NCI-H748 treated with DMSO at 0.1 percent for 48 hours (cell line): ENCODE data around the gene ZNF354C.

ENCODE experiments used
- DNase-seq: peaks from one replicate; lab custom pipeline; 2025; lab: John Stamatoyannopoulos, UW

ZNF354C gene

DNA sequence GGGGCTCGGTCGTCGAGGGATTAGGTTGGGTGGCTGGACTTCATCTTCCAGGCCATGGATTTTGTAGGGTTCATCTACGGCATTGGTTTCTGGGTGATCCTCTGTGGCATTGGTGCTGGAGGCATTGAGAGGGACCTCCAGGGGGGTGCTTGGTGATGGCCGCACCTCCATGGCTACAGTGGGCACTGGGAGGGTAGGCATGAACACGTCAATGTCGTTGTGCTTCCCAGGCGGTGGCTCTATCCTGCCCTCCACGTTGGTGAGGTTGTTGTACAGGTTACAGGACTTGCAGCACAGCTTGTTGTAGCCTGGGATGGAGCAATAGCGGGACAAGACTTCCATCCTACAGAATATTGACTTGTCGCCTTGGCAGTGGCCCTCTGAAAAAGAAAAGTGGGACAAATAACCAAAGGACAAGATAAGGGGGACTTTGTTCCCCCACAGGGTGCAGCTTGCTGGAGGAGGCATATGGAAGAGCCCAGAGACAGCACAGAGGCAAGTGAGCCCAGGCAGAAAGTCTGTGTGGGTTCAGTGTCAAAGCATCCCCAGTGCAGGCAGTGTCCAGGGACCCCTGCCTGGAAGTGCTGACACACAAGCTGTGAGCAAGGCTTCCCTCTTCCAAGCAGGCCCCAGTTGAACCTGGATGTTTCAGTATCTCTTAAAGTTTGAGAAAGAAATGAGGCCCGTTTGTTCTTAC, 53.9 kb downstream of the ZNF354C start:
- no peak for DNase-seq

DNA sequence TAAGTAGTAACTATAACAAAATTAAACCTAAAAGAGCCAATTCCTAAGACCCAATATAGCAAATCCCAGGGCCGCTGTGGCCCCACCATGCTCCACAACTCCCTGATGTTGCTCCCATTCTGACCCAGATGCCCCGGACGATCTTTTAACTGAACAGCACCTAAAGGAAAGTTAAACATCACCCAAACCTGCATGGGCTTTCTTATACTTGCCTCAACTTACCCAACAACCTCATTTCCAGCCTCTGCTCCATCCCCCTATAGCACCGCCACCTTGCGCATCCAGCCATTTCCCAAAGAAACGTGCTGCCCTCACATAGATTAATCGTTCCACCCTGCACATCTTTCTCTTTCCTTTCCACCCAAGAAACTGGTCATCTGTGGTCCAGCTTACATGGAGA, 54.6 kb downstream of the ZNF354C start:
- no peak for DNase-seq

DNA sequence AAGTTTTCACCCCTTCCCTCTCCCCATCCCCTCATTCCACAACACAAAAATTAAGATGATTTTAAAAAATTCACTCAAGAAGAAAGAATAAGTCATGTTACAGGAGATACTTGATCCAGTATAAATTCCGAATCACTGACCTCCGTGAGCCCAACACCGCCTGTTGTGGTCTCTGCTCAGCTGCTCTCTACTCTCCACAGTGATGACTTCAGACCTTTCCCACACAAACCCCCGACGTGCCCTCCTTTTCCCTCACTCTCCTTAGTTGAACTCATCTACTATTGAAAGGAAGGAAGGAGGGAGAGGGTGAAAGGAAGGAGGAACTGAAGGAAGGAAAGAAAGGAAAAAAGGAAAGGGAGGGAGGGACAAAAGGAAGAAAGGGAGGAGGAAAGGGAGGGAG, 55.1 kb downstream of the ZNF354C start:
- no peak for DNase-seq

DNA sequence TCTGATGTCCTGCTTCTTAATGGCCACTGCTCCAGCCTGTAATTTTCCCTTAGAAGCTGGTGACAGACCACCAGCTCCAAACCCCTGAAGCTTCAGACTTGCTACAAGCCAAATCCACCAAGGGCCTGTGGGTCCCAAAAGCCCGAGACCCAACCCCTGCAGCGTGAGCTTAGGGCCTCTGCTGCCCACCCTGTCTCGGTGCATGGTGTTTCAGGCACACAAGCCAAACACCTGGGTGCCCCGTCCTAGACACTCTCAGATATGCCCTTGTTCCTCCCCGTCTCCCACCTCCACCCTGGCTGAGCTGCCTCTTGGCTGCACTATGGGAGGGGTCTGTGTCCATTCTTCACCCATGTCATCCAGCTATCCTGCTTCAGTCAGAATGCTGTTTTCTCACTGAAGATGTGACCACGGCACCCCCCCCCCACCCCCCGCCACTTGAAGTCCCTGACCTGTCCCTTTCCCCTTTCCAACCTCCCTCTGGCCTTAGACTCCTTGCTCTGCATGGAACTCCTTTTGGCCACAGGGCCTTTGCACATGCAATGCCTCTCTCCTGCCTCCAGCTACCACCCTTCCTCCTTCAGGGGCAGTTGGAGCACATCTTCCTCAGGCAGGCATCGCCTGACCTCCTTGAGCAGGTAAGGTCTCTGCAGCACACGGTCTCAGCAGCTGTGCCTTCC, 55.8 kb downstream of the ZNF354C start:
- no peak for DNase-seq

DNA sequence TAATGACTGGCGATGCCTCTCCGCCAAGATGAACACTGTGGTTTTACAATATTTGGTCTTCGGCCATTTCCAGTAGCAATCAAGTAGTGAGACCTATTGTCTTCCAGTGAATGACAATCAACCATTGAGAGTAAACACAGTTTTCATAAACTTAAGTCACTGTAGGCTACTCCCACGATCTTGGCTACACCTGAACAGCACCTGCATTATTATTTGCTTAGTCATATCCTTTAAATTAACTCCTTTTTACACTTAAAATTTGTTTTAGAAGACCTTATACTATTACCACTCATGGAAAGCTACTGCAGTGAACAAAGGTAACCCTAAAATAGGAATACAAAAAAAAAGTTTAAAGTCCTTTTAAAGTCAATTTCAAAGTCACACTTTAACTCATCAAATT, 58.2 kb downstream of the ZNF354C start:
- no peak for DNase-seq

DNA sequence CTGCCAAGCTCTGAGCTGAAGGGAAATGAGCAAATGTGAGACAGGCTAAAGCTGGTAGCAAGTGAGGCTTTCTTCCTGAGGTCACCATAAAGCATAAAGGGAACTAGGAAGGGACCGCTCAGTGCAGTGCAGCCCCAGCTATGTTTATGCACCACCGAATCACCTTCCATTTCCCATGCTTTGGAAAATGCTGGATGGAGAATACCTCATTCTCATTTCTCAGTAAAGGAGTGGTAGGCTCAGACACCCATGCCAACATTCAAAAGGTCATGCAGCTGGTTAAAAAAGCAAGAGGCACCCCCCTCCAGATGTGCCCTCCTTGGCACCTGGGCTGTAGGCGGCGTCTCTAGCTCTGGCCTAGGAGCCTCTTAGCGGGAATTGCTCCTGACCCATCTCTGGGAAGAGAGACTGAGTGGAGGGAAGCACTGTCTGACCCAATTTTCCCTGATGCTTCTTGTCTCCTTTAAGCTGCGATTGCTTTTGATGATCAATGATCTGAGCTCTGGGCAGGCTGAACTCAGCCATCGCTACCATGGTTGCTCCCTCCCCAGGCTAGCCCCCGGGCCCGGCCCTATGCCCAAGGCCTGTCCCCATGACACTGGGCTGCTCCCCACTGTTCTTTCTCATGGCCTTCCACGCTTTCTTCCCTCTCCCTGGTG, 58.7 kb downstream of the ZNF354C start:
- no peak for DNase-seq

DNA sequence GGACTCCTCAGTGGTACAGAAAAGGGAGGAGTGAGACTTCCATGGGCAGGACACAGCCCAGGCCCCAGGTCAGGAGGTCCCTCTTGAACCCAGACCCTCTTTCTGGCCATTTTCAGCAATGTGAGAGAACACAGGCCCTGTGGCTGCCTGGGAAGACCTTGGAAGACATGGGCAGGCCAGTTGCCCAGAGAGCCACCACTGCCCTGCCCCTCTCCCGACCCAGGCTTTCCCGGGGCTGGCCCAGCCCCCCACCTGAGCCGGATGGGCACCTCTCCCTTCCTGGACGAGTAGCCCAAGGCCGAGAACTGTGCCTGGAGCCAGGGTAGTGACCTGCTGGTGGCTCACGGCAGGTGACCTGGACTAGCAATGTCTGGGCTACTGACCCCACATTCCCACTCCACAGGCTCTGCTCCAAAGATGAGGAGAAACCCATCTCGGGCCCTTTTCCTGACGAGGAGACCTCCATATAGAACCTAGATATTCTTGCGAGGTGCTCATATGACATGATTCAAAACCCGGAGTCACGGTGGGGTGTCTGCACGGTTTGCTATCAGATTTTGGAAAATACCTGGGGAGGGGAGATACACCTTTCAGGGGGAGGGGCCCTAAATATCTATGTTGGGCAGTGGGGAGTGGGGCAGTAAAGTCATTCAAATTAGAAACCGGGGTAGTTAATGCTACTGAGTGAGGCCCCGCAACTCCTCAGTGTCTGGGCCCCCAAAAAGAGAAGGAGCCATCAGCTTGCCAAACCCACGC, 59.4 kb downstream of the ZNF354C start:
- DNase-seq, result no peak

DNA sequence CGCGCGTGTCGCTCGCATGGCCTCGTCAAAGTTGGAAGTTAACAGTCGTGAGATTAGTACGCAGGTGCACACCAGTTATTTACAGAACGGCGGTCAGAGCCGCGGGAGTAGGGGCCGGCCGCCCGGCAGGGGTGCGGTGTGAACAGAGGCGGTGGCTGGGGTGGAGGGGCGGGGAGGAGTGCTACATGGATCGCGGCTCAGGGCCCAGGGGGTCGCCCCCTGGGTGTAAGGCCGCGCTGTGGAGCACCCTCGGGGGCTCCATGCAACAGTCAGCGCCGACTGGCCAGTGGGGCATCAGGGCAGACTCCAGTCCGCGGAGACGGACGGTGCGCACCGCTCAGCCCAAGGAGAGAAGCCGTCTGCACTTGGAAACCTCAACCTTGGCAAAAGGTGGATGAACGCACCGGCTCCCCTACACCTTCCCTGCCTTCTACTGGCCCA, 60.3 kb downstream of the ZNF354C start:
- DNase-seq, result no peak

DNA sequence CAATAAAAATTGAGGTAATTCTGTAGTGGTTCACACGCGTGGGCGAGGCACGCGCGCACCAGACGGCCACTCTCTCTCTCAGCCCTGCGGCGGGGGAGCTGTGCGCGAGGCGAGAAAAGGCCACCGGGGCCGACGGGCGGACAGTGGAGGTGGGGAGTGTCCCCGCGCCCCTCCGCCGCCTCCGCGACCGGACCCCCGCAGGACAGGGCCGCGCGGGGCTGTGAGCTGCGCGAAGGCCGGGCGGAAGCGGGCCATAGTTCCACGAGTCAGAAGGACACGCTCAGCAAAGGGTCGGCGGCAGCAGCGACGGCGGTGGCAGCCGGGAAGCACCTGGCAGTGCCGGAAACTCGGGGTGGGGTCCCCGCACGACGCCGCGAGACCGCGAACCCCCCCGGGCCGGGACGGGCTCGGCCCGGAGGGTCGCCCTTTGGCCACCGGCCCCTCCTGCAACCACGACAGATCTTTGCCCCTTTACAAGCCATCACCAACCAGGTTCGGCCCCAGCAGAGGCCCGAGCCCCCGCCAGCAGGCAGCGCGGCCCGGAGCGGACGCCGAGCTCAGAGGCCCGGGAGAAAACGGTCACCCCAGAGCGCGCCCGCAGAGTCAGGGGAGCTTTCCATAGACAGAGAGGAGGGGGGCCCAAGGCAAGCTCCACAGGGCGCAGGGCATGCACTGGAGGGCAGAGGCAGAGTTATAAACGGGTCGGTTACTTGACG, 60.9 kb downstream of the ZNF354C start:
- DNase-seq, result no peak

DNA sequence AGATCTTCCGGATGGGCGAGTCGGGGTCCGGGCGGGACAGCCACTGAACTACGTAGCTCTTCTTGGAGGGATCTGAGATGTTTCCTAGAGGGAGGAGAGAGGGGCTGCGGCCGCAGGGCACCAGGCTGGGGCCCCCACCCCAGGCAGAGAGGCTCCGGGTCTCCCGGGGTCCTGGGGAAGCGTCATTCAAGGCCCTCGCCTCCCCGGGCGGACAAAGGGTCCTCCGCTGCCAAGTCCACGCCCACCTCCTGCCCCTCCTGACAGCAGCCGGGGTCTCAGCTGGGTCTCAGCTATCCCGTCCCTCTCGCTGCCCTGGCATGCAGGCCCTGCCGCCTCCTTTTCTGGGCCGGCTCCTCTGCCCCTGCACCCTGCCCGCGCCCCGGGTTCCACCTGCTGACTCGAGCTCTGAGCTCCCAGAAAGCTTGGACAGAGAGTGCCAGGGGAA, 61.5 kb downstream of the ZNF354C start:
- no peak for DNase-seq

DNA sequence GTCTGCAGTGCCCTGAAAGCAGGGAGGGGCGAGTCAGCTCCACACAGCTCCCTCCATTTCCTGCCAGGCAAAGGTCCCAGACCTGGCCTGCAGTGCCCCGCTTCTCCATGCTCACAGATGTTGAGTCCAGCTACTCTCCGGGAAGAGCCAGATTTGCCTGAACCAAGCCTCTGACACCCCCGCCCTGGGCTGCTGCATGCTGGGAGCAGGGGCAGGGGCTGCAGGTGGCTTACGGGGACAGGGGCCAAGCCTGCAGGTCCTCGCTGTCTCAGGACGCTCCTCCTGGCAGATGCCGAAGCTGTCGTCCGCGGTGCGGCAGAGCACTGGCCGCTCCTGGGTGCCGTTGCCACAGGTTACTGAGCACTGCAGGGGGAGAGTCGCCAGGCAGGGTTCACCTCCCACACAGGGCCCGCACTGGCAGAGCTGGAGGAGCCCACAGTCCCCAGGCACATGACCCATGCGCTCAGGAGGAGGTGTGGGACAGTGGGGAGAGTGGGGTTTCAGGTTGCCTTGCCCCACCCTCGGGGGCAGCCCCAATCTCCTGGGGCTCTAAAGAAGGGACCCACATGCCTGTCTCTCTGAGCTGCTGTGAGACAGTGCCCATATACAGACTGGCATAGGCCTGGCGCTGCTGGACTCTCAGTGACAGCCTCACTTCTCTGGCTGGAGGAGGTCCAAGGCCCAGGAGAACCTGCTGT, 62.4 kb downstream of the ZNF354C start:
- DNase-seq, result no peak

DNA sequence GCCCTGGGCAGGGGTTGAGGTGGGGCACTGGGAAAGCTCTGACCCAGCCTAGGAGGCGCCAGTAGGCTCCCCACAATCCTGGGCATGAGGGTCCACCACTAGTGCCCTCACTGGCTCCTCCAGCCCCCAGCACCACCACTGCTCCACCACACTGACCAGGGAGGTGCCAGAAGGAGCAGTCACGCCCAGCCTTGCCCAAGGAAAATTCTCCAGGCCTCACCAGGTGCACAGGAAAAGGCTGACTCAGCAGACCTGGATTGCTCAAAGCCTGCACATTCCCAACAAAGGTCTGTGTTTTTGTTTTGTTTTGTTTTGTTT, 62.9 kb downstream of the ZNF354C start:
- DNase-seq, result no peak

DNA sequence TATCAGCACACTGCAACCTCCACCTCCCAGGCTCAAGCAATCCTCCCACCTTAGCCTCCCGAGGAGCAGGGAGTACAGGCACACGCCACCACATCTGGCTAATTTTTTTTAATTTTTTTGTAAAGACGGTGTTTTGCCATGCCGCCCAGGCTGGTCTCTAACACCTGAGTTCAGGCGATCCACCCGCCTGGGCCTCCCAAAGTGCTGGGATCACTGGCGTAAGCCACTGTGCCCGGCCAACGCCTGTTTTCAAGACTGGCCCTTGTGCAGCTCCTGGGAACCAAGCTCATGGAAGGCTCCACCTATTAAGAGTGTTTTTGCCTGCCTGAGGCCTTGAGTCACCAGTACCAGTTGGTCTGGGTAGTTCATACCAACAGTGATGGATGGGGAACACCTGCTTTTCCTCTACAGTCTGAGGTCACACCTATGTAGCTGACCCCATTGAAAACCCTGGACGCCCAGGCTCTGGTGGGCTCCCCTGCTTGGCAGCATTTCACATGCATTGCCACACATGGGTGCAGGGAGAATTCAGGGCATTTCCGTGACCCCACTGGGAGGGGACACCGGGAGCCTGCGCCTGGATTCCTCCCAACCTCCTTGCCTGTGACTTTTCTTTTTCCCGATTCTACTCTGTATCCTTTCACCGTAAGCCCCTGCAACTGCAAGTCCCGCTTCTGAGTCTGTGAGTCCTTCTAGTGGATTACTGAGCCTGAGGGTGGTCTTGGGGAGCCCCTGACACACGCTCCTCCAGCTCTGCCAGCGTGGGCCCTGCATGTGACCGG, 63.5 kb downstream of the ZNF354C start:
- DNase-seq, result no peak

DNA sequence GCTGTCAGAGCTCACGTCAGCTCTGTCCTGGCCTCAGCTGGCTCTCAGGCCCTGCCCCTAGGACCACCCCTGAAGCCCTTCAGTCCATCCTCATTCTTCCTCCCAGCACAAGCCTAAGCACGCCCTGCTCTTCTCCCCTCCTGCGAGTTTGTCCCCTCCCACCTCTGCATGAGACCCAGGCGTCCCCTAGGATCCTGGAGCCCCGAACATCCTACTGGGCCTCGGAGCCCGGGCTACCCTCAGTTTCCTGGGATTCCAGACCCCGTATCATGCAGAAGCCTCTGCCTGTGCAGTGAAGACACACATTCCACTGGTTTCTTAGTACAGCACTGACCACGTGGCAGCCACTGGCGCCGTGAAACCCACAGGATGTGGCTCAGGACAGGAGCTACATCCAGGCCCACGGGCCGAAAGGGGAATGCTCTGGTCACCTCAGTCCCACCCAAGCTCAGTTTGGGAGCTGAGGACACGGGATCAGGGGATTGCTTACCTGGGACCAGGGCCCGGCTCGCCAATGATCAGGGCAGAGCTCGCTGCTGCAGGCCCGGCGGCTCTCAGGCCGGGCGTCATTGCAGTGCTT, 64.2 kb downstream of the ZNF354C start:
- no peak for DNase-seq

DNA sequence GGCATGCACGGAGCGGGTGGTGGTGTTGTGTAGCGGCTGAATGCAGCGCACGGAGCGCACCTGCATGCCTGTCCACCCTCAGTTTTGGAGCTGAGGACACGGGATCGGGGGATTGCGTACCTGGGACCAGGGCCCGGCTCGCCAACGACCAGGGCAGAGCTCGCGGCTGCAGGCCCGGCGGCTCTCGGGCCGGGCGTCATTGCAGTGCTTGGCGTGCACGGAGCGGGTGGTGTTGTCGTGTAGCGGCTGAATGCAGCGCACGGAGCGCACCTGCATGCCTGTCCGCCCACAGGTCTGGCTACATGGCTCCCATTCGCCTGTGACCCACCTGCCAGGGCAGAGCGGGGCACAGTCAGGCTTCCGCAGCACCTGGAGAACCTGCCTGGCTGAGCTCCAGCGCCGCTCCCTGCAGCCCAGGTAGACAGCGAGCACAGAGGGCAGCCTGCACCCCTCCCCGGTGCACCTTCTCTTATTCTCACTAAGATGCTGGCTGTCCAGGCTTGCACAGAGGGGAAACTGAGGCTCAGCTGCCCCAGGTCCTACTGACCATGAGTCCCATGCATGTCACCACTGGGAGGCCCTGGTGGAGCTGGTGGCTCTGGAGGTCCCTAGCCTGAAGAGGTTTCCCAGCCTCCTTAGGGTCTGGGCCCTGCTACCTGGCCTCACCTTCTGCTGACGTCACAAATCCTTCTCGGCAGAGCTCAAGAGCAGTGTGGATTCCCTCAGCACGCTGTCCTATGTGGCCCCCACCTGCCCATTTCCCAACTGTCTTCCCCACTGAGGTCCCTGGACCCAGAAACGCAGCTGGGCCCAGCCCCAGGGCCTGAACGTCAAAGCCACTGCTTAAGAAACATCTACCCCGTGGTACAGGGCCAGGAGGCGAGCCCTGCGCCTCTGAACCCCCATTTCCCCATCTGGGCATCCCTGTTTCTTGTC, 64.9 kb downstream of the ZNF354C start:
- DNase-seq, result no peak

DNA sequence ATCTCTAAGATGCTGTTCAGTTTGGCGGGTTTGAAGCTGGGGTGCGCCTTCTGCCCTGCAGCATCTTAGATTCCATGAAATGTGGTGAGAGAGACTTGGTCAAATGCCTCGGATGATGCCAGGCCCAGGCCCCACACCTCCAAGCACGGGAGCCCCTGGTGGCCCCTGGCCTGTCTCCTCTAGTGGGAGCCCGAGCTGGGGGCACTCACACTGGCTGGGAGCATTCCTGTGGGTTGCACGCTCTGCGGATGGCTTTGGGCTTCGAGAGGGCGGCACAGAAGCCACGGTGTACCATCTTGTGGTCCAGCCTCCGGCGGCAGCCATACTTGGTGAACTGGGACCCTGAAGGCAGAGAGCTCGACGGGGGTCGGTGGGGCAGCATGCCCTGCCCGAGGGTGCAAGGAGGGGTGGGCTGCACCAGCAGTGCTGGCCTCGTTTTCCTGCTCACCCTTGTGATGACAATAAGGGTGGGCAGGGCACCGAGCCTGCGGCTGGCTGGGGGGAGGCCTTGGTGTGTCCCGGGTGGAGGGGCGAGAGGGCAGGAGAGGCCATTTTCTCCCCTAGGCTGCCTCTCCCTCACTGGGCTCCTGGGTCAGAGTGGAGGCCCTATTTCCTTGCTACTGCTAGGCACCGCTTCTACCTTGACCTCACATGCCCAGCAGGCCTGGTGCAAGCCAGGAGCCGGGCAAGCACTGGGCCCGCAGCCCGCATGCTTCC, 65.8 kb downstream of the ZNF354C start:
- DNase-seq, result no peak

DNA sequence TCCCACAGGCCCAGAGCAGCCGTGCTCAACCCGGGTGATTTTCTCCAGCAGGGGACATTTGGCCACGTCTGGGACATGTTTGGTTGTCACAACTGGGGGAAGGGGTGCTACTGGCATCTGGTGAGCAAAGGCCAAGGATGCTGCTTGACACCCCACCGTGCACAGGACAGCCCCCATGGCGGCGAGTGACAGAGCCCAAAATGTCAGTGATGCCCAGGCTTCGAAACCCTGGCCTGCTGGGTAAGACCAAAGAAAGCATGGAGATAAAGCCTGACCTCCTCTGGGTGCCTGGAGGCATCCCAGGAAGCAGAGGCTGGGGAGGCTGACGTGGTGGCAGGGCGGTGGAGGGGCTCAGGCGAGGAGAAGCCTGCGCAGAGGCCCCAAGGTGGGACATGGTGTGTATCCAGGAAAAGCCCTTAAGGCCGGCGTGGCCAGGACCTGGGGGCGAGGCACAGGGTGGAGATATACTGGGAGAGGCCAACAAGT, 66.4 kb downstream of the ZNF354C start:
- no peak for DNase-seq
